SK-N-SH (cell line): ENCODE measurements around the gene ZMYND8. TPM values are rescaled to one million over a fixed set of nuclear protein-coding genes. Genes with fewer than 3 reads are reported as not detected.

Source experiments
- CTCF ChIA-PET: fragments of 300-600, 350-600 bp; formaldehyde crosslinking; extraction: SDS; loops from one replicate; lab custom pipeline; 2021; lab: Yijun Ruan, JAX
- POLR2A ChIA-PET: fragments of 350-600 bp; sonication (Branson Sonifier 250); formaldehyde crosslinking; extraction: SDS; loops from one replicate; lab custom pipeline; 2020; ENCODE audit warnings: antibody characterized with exemption, inconsistent platforms; lab: Yijun Ruan, JAX
- DNase-seq: peaks from one replicate; pipeline ENCODE4 v3.0.0; 2012
- H2AFZ ChIP-seq: fragments of 200-600 bp; sonication (generic); 2 replicates; pipeline ENCODE4 v1.8.1; 2016; ENCODE audit warnings: antibody characterized with exemption, mild to moderate bottlenecking, low read depth
- H3F3A ChIP-seq: fragments of 200-600 bp; sonication (generic); replicated peaks from 2 replicates; pipeline ENCODE3; 2016; ENCODE audit warnings: antibody characterized with exemption, mild to moderate bottlenecking; ENCODE audit not compliant: insufficient read depth
- H3K27ac ChIP-seq, 2 experiments: fragments of 200-500 bp in 1 of 2; fragments of 200-600 bp in 1 of 2; sonication (Bioruptor generic) in 1 of 2; sonication (generic), shearing (Covaris generic) in 1 of 2; 2 replicates each; pipeline versions ENCODE4 v1.5.1 to v1.6.1; 2014 to 2016; ENCODE audit warnings: low read depth in 2 of 2, inconsistent platforms in 1 of 2, low read length in 1 of 2, mild to moderate bottlenecking in 1 of 2, mixed read lengths in 1 of 2
- H3K27me3 ChIP-seq: fragments of 200-600 bp; sonication (generic), shearing (Covaris generic); 2 replicates; pipeline ENCODE4 v1.6.1; 2016; ENCODE audit warnings: mixed run types; ENCODE audit not compliant: insufficient read depth
- H3K36me3 ChIP-seq, 2 experiments: fragments of 200-500 bp in 1 of 2; fragments of 200-600 bp in 1 of 2; sonication (Bioruptor generic) in 1 of 2; sonication (generic) in 1 of 2; replicated peaks in 1 of 2; 2 replicates each; pipeline versions ENCODE3 to v1.5.1; 2014 to 2016; ENCODE audit warnings: low read length in 1 of 2, mild to moderate bottlenecking in 1 of 2; ENCODE audit not compliant: insufficient read depth in 2 of 2, control insufficient read depth in 1 of 2
- H3K4me1 ChIP-seq, 2 experiments: fragments of 200-500 bp in 1 of 2; fragments of 200-600 bp in 1 of 2; sonication (Bioruptor generic) in 1 of 2; sonication (generic), shearing (Covaris generic) in 1 of 2; 2 replicates each; pipeline versions ENCODE4 v1.5.1 to v1.6.1; 2014 to 2016; ENCODE audit warnings: low read depth in 1 of 2, low read length in 1 of 2, mixed run types in 1 of 2; ENCODE audit not compliant: insufficient read depth in 2 of 2, control insufficient read depth in 1 of 2
- H3K4me2 ChIP-seq: fragments of 200-600 bp; sonication (generic), shearing (Covaris generic); 2 replicates; pipeline ENCODE4 v1.6.1; 2017; ENCODE audit warnings: mixed run types
- H3K4me3 ChIP-seq, 2 experiments: fragments of 200-500 bp in 1 of 2; fragments of 200-600 bp in 1 of 2; sonication (Bioruptor generic) in 1 of 2; sonication (generic), shearing (Covaris generic) in 1 of 2; 2 replicates each; pipeline versions ENCODE4 v1.5.1 to v1.8.1; 2014 to 2016; ENCODE audit warnings: low read depth in 2 of 2, inconsistent platforms in 1 of 2, low read length in 1 of 2, mild to moderate bottlenecking in 1 of 2, mixed read lengths in 1 of 2, moderate library complexity in 1 of 2
- H3K79me2 ChIP-seq: fragments of 200-600 bp; sonication (generic); 2 replicates; pipeline ENCODE4 v1.8.1; 2017; ENCODE audit warnings: mild to moderate bottlenecking; ENCODE audit not compliant: insufficient read depth
- H3K9ac ChIP-seq: fragments of 200-600 bp; sonication (generic); 2 replicates; pipeline ENCODE4 v1.6.1; 2017; ENCODE audit warnings: mixed run types
- H3K9me2 ChIP-seq: fragments of 200-600 bp; sonication (generic); 2 replicates; pipeline ENCODE4 v1.6.1; 2017; ENCODE audit warnings: mixed run types
- H3K9me3 ChIP-seq: fragments of 200-600 bp; sonication (generic); 2 replicates; pipeline ENCODE4 v1.6.1; 2017; ENCODE audit warnings: mixed run types, mild to moderate bottlenecking, moderate library complexity
- H4K20me1 ChIP-seq: fragments of 200-600 bp; sonication (generic); 2 replicates; pipeline ENCODE4 v1.6.1; 2017; ENCODE audit warnings: mild to moderate bottlenecking, mixed run types; ENCODE audit not compliant: insufficient read depth
- CHD2 ChIP-seq: fragments of 150-350 bp; IDR thresholded peaks from 2 replicates; pipeline ENCODE4 v1.6.1; 2018; ENCODE audit warnings: low read length; ENCODE audit not compliant: partially characterized antibody
- EZH2phosphoT487 ChIP-seq: fragments of 200-600 bp; sonication (generic); IDR thresholded peaks from 2 replicates; pipeline ENCODE4 v1.6.1; 2017; ENCODE audit warnings: low read depth, mixed run types, mild to moderate bottlenecking, antibody characterized with exemption, moderate library complexity, borderline replicate concordance
- FOXM1 ChIP-seq: IDR thresholded peaks from 2 replicates; pipeline ENCODE4 v1.4.0; 2012; ENCODE audit warnings: low read depth, mild to moderate bottlenecking
- GATA2 ChIP-seq: sonication (generic); formaldehyde crosslinking; IDR thresholded peaks from 2 replicates; pipeline ENCODE4 v1.5.0; 2020; ENCODE audit warnings: mild to moderate bottlenecking, missing genetic modification reagents
- JUND ChIP-seq: IDR thresholded peaks from 2 replicates; pipeline ENCODE4 v1.4.0; 2012
- MEF2A ChIP-seq: IDR thresholded peaks from 2 replicates; pipeline ENCODE4 v1.4.0; 2012; ENCODE audit warnings: low read depth, borderline replicate concordance
- NFIC ChIP-seq: IDR thresholded peaks from 2 replicates; pipeline ENCODE4 v1.4.0; 2012; ENCODE audit warnings: borderline replicate concordance
- NRF1 ChIP-seq: IDR thresholded peaks from 2 replicates; pipeline ENCODE4 v1.6.1; 2012; ENCODE audit warnings: low read depth, mild to moderate bottlenecking, low read length
- RAD21 ChIP-seq: IDR thresholded peaks from 2 replicates; pipeline ENCODE4 v1.6.1; 2012; ENCODE audit warnings: mild to moderate bottlenecking, low read length
- RCOR1 ChIP-seq: fragments of 150-350 bp; IDR thresholded peaks from 2 replicates; pipeline ENCODE4 v1.6.1; 2017; ENCODE audit warnings: antibody characterized with exemption, low read length
- RXRA ChIP-seq: IDR thresholded peaks from 2 replicates; pipeline ENCODE4 v1.4.0; 2012; ENCODE audit warnings: low read depth, mild to moderate bottlenecking, borderline replicate concordance
- SIN3A ChIP-seq: IDR thresholded peaks from 2 replicates; pipeline ENCODE4 v1.6.1; 2012; ENCODE audit warnings: low read depth, mild to moderate bottlenecking, low read length, moderate library complexity, borderline replicate concordance
- TAF1 ChIP-seq: IDR thresholded peaks from 2 replicates; pipeline ENCODE4 v1.6.1; 2012; ENCODE audit warnings: low read depth, mild to moderate bottlenecking, low read length, moderate library complexity, borderline replicate concordance
- TEAD4 ChIP-seq: IDR thresholded peaks from 2 replicates; pipeline ENCODE4 v1.4.0; 2012; ENCODE audit warnings: mild to moderate bottlenecking, borderline replicate concordance; ENCODE audit not compliant: insufficient read depth
- WGBS: methylation state at CpG from one replicate; pipeline ENCODE4 v1.1.6; 2017; ENCODE audit warnings: low lambda C conversion rate; 5-methylcytosine and 5-hydroxymethylcytosine counted together
- polyA plus RNA-seq, 3 experiments: library from polyadenylated mRNA; depleted of rRNA; stranded (reverse); fragments of >200 nt; gene quantifications; 2 replicates each; pipeline ENCODE4 v1.2.3, GENCODE V29; 2012
- TF ChIP-seq, protein P1 (sequence below): IDR thresholded peaks from 2 replicates; pipeline ENCODE4 v1.6.1; 2012; ENCODE audit warnings: mild to moderate bottlenecking, low read depth, low read length, moderate library complexity
- TF ChIP-seq, protein P2 (sequence below): IDR thresholded peaks from 2 replicates; pipeline ENCODE4 v1.4.0; 2012; ENCODE audit warnings: low read depth, borderline replicate concordance
- TF ChIP-seq, protein P3 (sequence below): fragments of 150-350 bp; IDR thresholded peaks from 2 replicates; pipeline ENCODE4 v1.6.1; 2016; ENCODE audit warnings: mild to moderate bottlenecking, low read depth, low read length
- TF ChIP-seq, protein P4 (sequence below): IDR thresholded peaks from 2 replicates; pipeline ENCODE4; 2012
- TF ChIP-seq, protein P5 (sequence below): fragments of 150-350 bp; IDR thresholded peaks from 2 replicates; pipeline ENCODE4 v1.6.1; 2017; ENCODE audit warnings: antibody characterized with exemption, low read length, low read depth, borderline replicate concordance

ZMYND8 gene
- polyA plus RNA-seq, 1 of the 3 experiments (the other 2 are of a cell fraction) = 25.3 TPM

DNA sequence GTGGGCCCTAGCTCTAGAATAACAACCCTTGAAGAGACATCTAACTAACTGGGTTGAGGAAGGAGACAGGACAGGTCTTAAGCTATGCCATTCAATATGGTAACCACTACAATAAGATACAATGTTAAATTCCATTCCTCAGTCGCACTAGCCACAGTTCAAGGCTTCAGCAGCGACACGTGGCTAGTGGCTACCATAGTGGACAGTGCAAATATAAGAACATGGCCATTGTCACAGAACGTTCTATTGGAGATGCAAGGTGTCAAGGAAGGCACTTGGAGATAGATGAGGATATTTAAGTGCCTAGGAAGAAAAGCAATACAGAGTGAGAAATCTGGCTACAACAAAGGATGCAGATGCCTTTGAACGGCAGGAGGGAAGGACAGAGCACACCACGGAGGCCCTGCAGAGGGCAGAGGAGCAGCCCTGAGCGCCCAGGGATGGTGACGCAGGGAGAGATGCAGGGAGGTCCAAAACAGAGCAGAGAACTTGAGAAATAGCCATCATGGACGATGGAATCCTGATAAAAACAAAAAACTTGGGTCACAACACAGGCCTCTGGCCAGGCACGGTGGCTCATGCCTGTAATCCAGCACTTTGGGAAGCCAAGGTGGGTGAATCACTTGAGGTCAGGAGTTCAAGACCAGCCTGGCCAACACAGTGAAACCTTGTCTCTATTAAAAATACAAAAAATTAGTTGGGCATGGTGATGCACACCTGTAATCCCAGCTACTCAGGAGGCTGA is 140.7 kb downstream of the ZMYND8 start:
- no peak overlapping the region for H3K9ac ChIP-seq
- ChIA-PET POLR2A (no interaction called here), CTCF (interaction anchor here (2.0 to 7.7 kb wide), 4 partner anchors 9 to 463 kb away, joined by 4 to 54 read pairs (median 18); no protein-coding TSS in a partner anchor)
- peaks cover 52 to 70% of the 10 kb centered on the region in 2 experiments for H3K36me3 ChIP-seq
- H3K9me2 ChIP-seq = no peaks in the 10 kb centered on the region
- WGBS = 93% methylated on average over 10 of the region's 10 CpGs
- H3K79me2 ChIP-seq = peaks cover 27% of the 10 kb centered on the region
- no peaks in the 10 kb centered on the region for H3K4me1 ChIP-seq
- no peak overlapping the region for H3K27ac ChIP-seq
- H3K9me3 ChIP-seq = no peaks in the 10 kb centered on the region
- H3K27me3 ChIP-seq = no peaks in the 10 kb centered on the region
- no peaks in the 10 kb centered on the region for H3F3A ChIP-seq
- H4K20me1 ChIP-seq = peaks cover 3% of the 10 kb centered on the region; the same call in 1 of the 2 replicates
- H3K4me3 ChIP-seq = no peak overlapping the region
- no peak overlapping the region for H3K4me2 ChIP-seq
- TF ChIP-seq MEF2A (no peak), NFIC (no peak), RAD21 (no peak), RXRA (no peak), SIN3A (no peak), TEAD4 (no peak), JUND (no peak), EZH2phosphoT487 (no peak), TAF1 (no peak), FOXM1 (no peak), RCOR1 (no peak), CHD2 (no peak), GATA2 (CRISPR knock-in tag) (no peak), NRF1 (no peak)
- TF ChIP-seq, protein P1, sequence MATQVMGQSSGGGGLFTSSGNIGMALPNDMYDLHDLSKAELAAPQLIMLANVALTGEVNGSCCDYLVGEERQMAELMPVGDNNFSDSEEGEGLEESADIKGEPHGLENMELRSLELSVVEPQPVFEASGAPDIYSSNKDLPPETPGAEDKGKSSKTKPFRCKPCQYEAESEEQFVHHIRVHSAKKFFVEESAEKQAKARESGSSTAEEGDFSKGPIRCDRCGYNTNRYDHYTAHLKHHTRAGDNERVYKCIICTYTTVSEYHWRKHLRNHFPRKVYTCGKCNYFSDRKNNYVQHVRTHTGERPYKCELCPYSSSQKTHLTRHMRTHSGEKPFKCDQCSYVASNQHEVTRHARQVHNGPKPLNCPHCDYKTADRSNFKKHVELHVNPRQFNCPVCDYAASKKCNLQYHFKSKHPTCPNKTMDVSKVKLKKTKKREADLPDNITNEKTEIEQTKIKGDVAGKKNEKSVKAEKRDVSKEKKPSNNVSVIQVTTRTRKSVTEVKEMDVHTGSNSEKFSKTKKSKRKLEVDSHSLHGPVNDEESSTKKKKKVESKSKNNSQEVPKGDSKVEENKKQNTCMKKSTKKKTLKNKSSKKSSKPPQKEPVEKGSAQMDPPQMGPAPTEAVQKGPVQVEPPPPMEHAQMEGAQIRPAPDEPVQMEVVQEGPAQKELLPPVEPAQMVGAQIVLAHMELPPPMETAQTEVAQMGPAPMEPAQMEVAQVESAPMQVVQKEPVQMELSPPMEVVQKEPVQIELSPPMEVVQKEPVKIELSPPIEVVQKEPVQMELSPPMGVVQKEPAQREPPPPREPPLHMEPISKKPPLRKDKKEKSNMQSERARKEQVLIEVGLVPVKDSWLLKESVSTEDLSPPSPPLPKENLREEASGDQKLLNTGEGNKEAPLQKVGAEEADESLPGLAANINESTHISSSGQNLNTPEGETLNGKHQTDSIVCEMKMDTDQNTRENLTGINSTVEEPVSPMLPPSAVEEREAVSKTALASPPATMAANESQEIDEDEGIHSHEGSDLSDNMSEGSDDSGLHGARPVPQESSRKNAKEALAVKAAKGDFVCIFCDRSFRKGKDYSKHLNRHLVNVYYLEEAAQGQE = no peak
- TF ChIP-seq, protein P2, sequence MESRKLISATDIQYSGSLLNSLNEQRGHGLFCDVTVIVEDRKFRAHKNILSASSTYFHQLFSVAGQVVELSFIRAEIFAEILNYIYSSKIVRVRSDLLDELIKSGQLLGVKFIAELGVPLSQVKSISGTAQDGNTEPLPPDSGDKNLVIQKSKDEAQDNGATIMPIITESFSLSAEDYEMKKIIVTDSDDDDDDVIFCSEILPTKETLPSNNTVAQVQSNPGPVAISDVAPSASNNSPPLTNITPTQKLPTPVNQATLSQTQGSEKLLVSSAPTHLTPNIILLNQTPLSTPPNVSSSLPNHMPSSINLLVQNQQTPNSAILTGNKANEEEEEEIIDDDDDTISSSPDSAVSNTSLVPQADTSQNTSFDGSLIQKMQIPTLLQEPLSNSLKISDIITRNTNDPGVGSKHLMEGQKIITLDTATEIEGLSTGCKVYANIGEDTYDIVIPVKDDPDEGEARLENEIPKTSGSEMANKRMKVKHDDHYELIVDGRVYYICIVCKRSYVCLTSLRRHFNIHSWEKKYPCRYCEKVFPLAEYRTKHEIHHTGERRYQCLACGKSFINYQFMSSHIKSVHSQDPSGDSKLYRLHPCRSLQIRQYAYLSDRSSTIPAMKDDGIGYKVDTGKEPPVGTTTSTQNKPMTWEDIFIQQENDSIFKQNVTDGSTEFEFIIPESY = no peak
- TF ChIP-seq, protein P3, sequence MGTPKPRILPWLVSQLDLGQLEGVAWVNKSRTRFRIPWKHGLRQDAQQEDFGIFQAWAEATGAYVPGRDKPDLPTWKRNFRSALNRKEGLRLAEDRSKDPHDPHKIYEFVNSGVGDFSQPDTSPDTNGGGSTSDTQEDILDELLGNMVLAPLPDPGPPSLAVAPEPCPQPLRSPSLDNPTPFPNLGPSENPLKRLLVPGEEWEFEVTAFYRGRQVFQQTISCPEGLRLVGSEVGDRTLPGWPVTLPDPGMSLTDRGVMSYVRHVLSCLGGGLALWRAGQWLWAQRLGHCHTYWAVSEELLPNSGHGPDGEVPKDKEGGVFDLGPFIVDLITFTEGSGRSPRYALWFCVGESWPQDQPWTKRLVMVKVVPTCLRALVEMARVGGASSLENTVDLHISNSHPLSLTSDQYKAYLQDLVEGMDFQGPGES = no peak
- TF ChIP-seq, protein P4, sequence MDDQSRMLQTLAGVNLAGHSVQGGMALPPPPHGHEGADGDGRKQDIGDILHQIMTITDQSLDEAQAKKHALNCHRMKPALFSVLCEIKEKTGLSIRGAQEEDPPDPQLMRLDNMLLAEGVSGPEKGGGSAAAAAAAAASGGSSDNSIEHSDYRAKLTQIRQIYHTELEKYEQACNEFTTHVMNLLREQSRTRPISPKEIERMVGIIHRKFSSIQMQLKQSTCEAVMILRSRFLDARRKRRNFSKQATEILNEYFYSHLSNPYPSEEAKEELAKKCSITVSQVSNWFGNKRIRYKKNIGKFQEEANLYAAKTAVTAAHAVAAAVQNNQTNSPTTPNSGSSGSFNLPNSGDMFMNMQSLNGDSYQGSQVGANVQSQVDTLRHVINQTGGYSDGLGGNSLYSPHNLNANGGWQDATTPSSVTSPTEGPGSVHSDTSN = no peak
- TF ChIP-seq, protein P5, sequence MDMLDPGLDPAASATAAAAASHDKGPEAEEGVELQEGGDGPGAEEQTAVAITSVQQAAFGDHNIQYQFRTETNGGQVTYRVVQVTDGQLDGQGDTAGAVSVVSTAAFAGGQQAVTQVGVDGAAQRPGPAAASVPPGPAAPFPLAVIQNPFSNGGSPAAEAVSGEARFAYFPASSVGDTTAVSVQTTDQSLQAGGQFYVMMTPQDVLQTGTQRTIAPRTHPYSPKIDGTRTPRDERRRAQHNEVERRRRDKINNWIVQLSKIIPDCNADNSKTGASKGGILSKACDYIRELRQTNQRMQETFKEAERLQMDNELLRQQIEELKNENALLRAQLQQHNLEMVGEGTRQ = no peak
- no peak for DNase-seq
- no peak overlapping the region for H2AFZ ChIP-seq
